ENCODE results near the gene USP32. TPM values are rescaled to one million over a fixed set of nuclear protein-coding genes. Genes with fewer than 3 reads are reported as not detected.

USP32 gene
- total RNA-seq, 2 donors from 2014 or later = 54.1 to 74.3 TPM

DNA sequence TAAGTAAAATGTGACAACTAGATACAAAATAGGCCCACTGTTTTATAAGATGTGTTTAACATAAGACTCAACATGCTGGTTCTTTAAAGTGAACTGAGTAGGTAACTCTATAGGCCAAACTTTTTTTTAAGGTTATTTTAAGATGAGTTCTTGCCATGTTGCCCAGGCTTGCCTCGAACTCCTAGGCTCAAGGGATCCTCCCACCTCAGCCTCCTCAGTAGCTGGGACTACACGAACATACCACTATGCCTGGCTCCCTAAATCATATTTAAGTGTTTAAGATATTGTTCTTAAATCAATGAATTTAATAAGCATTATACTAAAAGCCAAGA, 69.9 kb downstream of the USP32 start:
- WGBS, 2 experiments (ENCODE audit: insufficient coverage in 1 of 2, insufficient read length in 1 of 2) = 94% methylated on average over 2 of the region's 2 CpGs; no CpG with 5 or more reads in 1 of the 2 experiments
- H3K9me3 ChIP-seq (ENCODE audit: control insufficient read depth, low read length) = no peaks in the 10 kb centered on the region
- H3K4me1 ChIP-seq (ENCODE audit: control insufficient read depth, insufficient read depth, low read length) = no peaks in the 10 kb centered on the region
- no peaks in the 10 kb centered on the region for H3K27me3 Mint-ChIP-seq (ENCODE audit: insufficient read depth)
- H3K36me3 ChIP-seq (ENCODE audit: control insufficient read depth, insufficient read depth, low read length) = no peaks in the 10 kb centered on the region
- no peak overlapping the region for H3K27ac Mint-ChIP-seq
- no peak for DNase-seq
- H3K4me3 ChIP-seq (ENCODE audit: low read length) = no peak overlapping the region
- TF ChIP-seq, protein P1, sequence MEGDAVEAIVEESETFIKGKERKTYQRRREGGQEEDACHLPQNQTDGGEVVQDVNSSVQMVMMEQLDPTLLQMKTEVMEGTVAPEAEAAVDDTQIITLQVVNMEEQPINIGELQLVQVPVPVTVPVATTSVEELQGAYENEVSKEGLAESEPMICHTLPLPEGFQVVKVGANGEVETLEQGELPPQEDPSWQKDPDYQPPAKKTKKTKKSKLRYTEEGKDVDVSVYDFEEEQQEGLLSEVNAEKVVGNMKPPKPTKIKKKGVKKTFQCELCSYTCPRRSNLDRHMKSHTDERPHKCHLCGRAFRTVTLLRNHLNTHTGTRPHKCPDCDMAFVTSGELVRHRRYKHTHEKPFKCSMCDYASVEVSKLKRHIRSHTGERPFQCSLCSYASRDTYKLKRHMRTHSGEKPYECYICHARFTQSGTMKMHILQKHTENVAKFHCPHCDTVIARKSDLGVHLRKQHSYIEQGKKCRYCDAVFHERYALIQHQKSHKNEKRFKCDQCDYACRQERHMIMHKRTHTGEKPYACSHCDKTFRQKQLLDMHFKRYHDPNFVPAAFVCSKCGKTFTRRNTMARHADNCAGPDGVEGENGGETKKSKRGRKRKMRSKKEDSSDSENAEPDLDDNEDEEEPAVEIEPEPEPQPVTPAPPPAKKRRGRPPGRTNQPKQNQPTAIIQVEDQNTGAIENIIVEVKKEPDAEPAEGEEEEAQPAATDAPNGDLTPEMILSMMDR (conservative IDR thresholded peaks at IDR 0.05) = no peak
- H3K9me3 Mint-ChIP-seq = no peaks in the 10 kb centered on the region
- no peaks in the 10 kb centered on the region for H3K27me3 ChIP-seq (ENCODE audit: control insufficient read depth, insufficient read depth, low read length, poor library complexity, severe bottlenecking)
- H3K36me3 Mint-ChIP-seq (ENCODE audit: low read depth) = peaks cover under 1% of the 10 kb centered on the region
- H3K4me3 Mint-ChIP-seq = no peak overlapping the region
- no peak overlapping the region for H3K9ac ChIP-seq (ENCODE audit: extremely low read depth, low read length, poor library complexity, severe bottlenecking)
- no peak overlapping the region for H3K27ac ChIP-seq (ENCODE audit: low read depth, low read length)
- H3K4me1 Mint-ChIP-seq = peaks cover 18% of the 10 kb centered on the region

DNA sequence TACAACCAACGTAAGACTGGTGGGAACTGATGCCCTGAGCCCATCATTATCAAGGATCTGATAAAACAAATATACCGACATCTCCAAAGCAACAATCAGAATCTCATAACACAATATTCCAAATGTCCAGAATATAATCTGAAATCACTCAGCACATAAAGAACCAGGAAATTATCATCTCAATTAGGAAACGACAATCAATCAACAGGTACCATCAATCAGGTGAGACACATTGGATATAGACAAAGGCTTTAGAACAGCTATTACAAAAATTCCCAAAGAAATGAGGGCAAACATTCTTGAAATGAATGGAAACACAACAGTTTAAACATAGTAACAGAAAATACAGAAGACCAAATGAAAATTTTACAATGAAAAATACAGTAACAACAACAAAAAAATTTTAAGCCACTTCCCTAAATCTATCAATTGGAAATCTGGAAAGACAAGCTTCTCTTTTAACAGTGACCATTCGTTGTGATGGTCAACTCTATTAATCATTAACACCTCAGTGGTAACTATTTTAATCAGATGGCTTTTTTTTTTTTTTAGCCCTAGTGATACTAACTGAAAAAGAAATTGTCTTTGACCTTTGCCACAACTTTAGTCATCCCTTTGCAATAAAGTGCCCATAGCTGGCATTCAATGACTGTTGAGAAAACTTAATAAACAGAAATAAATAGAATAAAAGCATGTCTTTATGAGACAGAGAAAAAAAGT, 70.4 kb downstream of the USP32 start:
- TF ChIP-seq, protein P1 (conservative IDR thresholded peaks at IDR 0.05) = no peak
- H3K36me3 Mint-ChIP-seq (ENCODE audit: low read depth) = peaks cover 4% of the 10 kb centered on the region
- no peak overlapping the region for H3K4me3 Mint-ChIP-seq
- Histone ChIP-seq H3K9me3 (ENCODE audit: control insufficient read depth, low read length) (no peaks in the 10 kb centered on the region), H3K27me3 (ENCODE audit: control insufficient read depth, insufficient read depth, low read length, poor library complexity, severe bottlenecking) (no peaks in the 10 kb centered on the region), H3K9ac (ENCODE audit: extremely low read depth, low read length, poor library complexity, severe bottlenecking) (no peak overlapping the region), H3K4me1 (ENCODE audit: control insufficient read depth, insufficient read depth, low read length) (no peaks in the 10 kb centered on the region), H3K4me3 (ENCODE audit: low read length) (no peak overlapping the region), H3K27ac (ENCODE audit: low read depth, low read length) (no peak overlapping the region), H3K36me3 (ENCODE audit: control insufficient read depth, insufficient read depth, low read length) (no peaks in the 10 kb centered on the region)
- H3K27ac Mint-ChIP-seq = peak overlapping the region; percentile 31
- no peaks in the 10 kb centered on the region for H3K9me3 Mint-ChIP-seq
- DNase-seq = no peak
- H3K27me3 Mint-ChIP-seq (ENCODE audit: insufficient read depth) = no peaks in the 10 kb centered on the region
- peaks cover 16% of the 10 kb centered on the region for H3K4me1 Mint-ChIP-seq
- WGBS, 2 experiments (ENCODE audit: insufficient coverage in 1 of 2, insufficient read length in 1 of 2) = 83 to 87% methylated on average over 2 to 4 of the region's 4 CpGs

DNA sequence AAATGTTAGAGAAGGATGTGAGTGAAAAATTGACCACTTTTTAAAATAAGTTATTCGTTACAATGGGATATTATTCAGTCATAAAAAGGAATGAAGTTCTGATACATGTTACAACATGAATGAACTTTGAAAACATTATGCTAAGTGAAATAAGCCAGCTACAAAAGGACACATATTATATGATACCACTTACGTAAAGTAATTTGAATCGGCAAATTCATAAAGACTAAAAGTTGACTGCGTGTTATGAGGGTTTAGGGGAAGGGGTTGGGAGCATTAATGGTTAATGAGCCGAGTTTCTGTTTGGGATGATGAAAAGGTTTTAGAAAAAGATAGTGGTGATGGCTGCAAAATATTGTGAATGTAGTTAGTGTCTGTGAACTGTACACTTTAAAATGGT, 73.1 kb downstream of the USP32 start:
- Mint-ChIP-seq H3K27me3 (ENCODE audit: insufficient read depth) (no peaks in the 10 kb centered on the region), H3K4me1 (peaks cover 16% of the 10 kb centered on the region), H3K4me3 (no peak overlapping the region), H3K36me3 (ENCODE audit: low read depth) (peaks cover 6% of the 10 kb centered on the region), H3K9me3 (no peaks in the 10 kb centered on the region), H3K27ac (no peak overlapping the region)
- H3K27ac ChIP-seq (ENCODE audit: low read depth, low read length) = no peak overlapping the region
- no peaks in the 10 kb centered on the region for H3K27me3 ChIP-seq (ENCODE audit: control insufficient read depth, insufficient read depth, low read length, poor library complexity, severe bottlenecking)
- DNase-seq = no peak
- H3K4me1 ChIP-seq (ENCODE audit: control insufficient read depth, insufficient read depth, low read length) = no peaks in the 10 kb centered on the region
- no peaks in the 10 kb centered on the region for H3K36me3 ChIP-seq (ENCODE audit: control insufficient read depth, insufficient read depth, low read length)
- WGBS, 2 experiments (ENCODE audit: insufficient coverage in 1 of 2, insufficient read length in 1 of 2) = 97% methylated on average over 5 of the region's 5 CpGs; no CpG with 5 or more reads in 1 of the 2 experiments
- H3K9ac ChIP-seq (ENCODE audit: extremely low read depth, low read length, poor library complexity, severe bottlenecking) = no peak overlapping the region
- TF ChIP-seq, protein P1 (conservative IDR thresholded peaks at IDR 0.05) = no peak
- no peak overlapping the region for H3K4me3 ChIP-seq (ENCODE audit: low read length)
- no peaks in the 10 kb centered on the region for H3K9me3 ChIP-seq (ENCODE audit: control insufficient read depth, low read length)

All from endodermal cell (in vitro differentiated cells).